CD4-positive, alpha-beta T cell treated with Interleukin-2 at 100 ng/mL for 4 hours (primary cell): ENCODE measurements around the gene ZNF844.
"Not testable (repeated sequence)": the region's sequence is repeated elsewhere in the genome, so short reads cannot be mapped to it uniquely, and the experiment has no call there.

Experiments used
- DNase-seq: peaks from one replicate; pipeline ENCODE4 v3.0.0-alpha.2; 2020; ENCODE audit warnings: low spot score

ZNF844 gene

GRCh38 chr19:12064590-12065538, at the start of gene ZNF844:
Gene ZNF844, plus strand, starts transcription at chr19:12064731. Its CDS starts 143 bp downstream, at chr19:12064874.
- peak; percentile 62 for DNase-seq

- no peak for DNase-seq
Measured at GRCh38 chr19:12015015-12015752, 49.3 kb upstream of the ZNF844 start.

GRCh38 chr19:12015753-12016116, 48.8 kb upstream of the ZNF844 start:
- no peak for DNase-seq

- DNase-seq: no peak
Measured at GRCh38 chr19:12034198-12034597, 30.3 kb upstream of the ZNF844 start.

- no peak for DNase-seq
Measured at GRCh38 chr19:12034620-12035019, 29.9 kb upstream of the ZNF844 start.

GRCh38 chr19:12035220-12036172, 29.0 kb upstream of the ZNF844 start, which contains the start of gene ZNF433:
Gene ZNF433, minus strand, starts transcription at chr19:12035679. Its CDS starts 140 bp downstream, at chr19:12035539.
- peak; percentile 42 for DNase-seq

GRCh38 chr19:12042893-12043292, 21.6 kb upstream of the ZNF844 start:
- DNase-seq: no peak

- no peak for DNase-seq
Measured at GRCh38 chr19:12043752-12044422, 20.6 kb upstream of the ZNF844 start.

- DNase-seq: no peak
Measured at GRCh38 chr19:12047868-12048267, 16.7 kb upstream of the ZNF844 start.

- no peak for DNase-seq
Measured at GRCh38 chr19:12052091-12052496, 12.4 kb upstream of the ZNF844 start.

GRCh38 chr19:12052497-12053169, 11.9 kb upstream of the ZNF844 start, which contains the start of gene ZNF878:
Gene ZNF878, minus strand, starts transcription at chr19:12052961. Its CDS starts 160 bp downstream, at chr19:12052801.
- peak; percentile 29 for DNase-seq

- DNase-seq: no peak
Measured at GRCh38 chr19:12055784-12056183, 8.7 kb upstream of the ZNF844 start.

GRCh38 chr19:12075538-12076139, 11.1 kb downstream of the ZNF844 start:
- DNase-seq: no peak

- not testable (repeated sequence) for DNase-seq
Measured at GRCh38 chr19:12076331-12076730, 11.8 kb downstream of the ZNF844 start.

- DNase-seq: no peak
Measured at GRCh38 chr19:12077375-12077774, 12.8 kb downstream of the ZNF844 start.

GRCh38 chr19:12083336-12083735, 18.8 kb downstream of the ZNF844 start:
- not testable (repeated sequence) for DNase-seq

GRCh38 chr19:12085074-12085818, 20.7 kb downstream of the ZNF844 start:
- DNase-seq: no peak

- DNase-seq: peak; percentile 58
Measured at GRCh38 chr19:12090807-12091206, 26.3 kb downstream of the ZNF844 start.
